Measurements from ENCODE around the gene DNAJB11.

- peak; percentile 8 for TF ChIP-seq CTCF (IDR thresholded peaks at IDR 0.05; ENCODE audit: low read depth, low read length, poor library complexity, severe bottlenecking)
- TF ChIP-seq EZH2phosphoT487 (IDR thresholded peaks at IDR 0.05; ENCODE audit: borderline replicate concordance, low read length) = no peak
Measured at GRCh38 chr3:186567072-186567921, 3.2 kb upstream of the DNAJB11 start, which contains the start of gene TBCCD1.
